ENCODE data around the gene ITGA2. TPM values are rescaled to one million over a fixed set of nuclear protein-coding genes. Genes with fewer than 3 reads are reported as not detected.

The ITGA2 gene
- total and polyA plus RNA-seq, 7 donors: 0.10 to 0.91 (median 0.64) TPM

GRCh38 chr5:53073348-53073747, 84.2 kb downstream of the ITGA2 start:
- Histone ChIP-seq H3K9me3 (no peaks in the 10 kb centered on the region), H3K27ac (no peak overlapping the region), H3K4me1 (no peaks in the 10 kb centered on the region), H3K27me3 (ENCODE audit: insufficient read depth in 3 of 3, low read length in 2 of 3) (no peaks in the 10 kb centered on the region), H3K4me3 (no peak overlapping the region), H3K36me3 (ENCODE audit: insufficient read depth in 1 of 2, low read depth in 1 of 2) (no peaks in the 10 kb centered on the region)
- DNase-seq (no peak), ATAC-seq (no peak)
- intact Hi-C loops (cut with DNase I): loop anchor here in 1 of 2 donors (2.0 kb wide), 1 partner anchor 1059 kb away; no protein-coding TSS in a partner anchor
- no peak for TF ChIP-seq CTCF (IDR thresholded peaks at IDR 0.05)
- 32 to 52% (median 36%) methylated on average over 2 of the region's 2 CpGs for WGBS, 3 donors

GRCh38 chr5:53076014-53076583, 86.9 kb downstream of the ITGA2 start:
- Histone ChIP-seq H3K4me3 (no peak overlapping the region), H3K9me3 (no peaks in the 10 kb centered on the region), H3K27ac (no peak overlapping the region), H3K36me3 (ENCODE audit: insufficient read depth in 1 of 2, low read depth in 1 of 2) (no peaks in the 10 kb centered on the region), H3K27me3 (ENCODE audit: insufficient read depth in 3 of 3, low read length in 2 of 3) (no peaks in the 10 kb centered on the region), H3K4me1 (no peaks in the 10 kb centered on the region)
- WGBS, 3 donors: 77 to 83% (median 79%) methylated on average over 2 of the region's 2 CpGs
- TF ChIP-seq CTCF (IDR thresholded peaks at IDR 0.05): no peak
- intact Hi-C loops (cut with DNase I): no loop called here
- DNase-seq (no peak), ATAC-seq (no peak)

GRCh38 chr5:53080271-53080670, 91.1 kb downstream of the ITGA2 start:
- WGBS, 3 donors: 86 to 87% (median 87%) methylated on average over 4 of the region's 4 CpGs
- Histone ChIP-seq H3K27me3 (ENCODE audit: insufficient read depth in 3 of 3, low read length in 2 of 3) (no peaks in the 10 kb centered on the region), H3K27ac (no peak overlapping the region), H3K9me3 (no peaks in the 10 kb centered on the region), H3K36me3 (ENCODE audit: insufficient read depth in 1 of 2, low read depth in 1 of 2) (no peaks in the 10 kb centered on the region), H3K4me1 (no peaks in the 10 kb centered on the region), H3K4me3 (no peak overlapping the region)
- DNase-seq (no peak), ATAC-seq (no peak)
- intact Hi-C loops (cut with DNase I): no loop called here
- TF ChIP-seq CTCF (IDR thresholded peaks at IDR 0.05): no peak

GRCh38 chr5:53083927-53084326, 94.8 kb downstream of the ITGA2 start:
- Histone ChIP-seq H3K4me1 (no peaks in the 10 kb centered on the region), H3K27me3 (ENCODE audit: insufficient read depth in 3 of 3, low read length in 2 of 3) (no peaks in the 10 kb centered on the region), H3K9me3 (no peaks in the 10 kb centered on the region), H3K27ac (no peak overlapping the region), H3K36me3 (ENCODE audit: insufficient read depth in 1 of 2, low read depth in 1 of 2) (no peaks in the 10 kb centered on the region), H3K4me3 (no peak overlapping the region)
- DNase-seq: no peak
- no peak for TF ChIP-seq CTCF (IDR thresholded peaks at IDR 0.05)
- no peak for ATAC-seq
- intact Hi-C loops (cut with DNase I): no loop called here

Measured in psoas muscle (tissue), 8 donors.